Endometrial microvascular endothelial cells (primary cell): ENCODE data around the gene TIPRL. TPM values are rescaled to one million over a fixed set of nuclear protein-coding genes. Genes with fewer than 3 reads are reported as not detected.

ENCODE experiments used
- in situ Hi-C: cut with HindIII; loops from 2 replicates; pipeline ENCODE4 v1.10.0; 2017; ENCODE audit warnings: low sequenced_read_pairs, low pct_unique_long_range_greater_than_20kb; ENCODE audit errors: inconsistent ontology term
- total RNA-seq: library from RNA; depleted of rRNA; stranded (reverse); fragments of >200 nt; gene quantifications from one replicate; pipeline ENCODE4 v1.2.3, GENCODE V29; 2015; ENCODE audit errors: inconsistent ontology term

Gene TIPRL
- total RNA-seq, 1 donor from 2014 or later: 29.9 TPM

DNA sequence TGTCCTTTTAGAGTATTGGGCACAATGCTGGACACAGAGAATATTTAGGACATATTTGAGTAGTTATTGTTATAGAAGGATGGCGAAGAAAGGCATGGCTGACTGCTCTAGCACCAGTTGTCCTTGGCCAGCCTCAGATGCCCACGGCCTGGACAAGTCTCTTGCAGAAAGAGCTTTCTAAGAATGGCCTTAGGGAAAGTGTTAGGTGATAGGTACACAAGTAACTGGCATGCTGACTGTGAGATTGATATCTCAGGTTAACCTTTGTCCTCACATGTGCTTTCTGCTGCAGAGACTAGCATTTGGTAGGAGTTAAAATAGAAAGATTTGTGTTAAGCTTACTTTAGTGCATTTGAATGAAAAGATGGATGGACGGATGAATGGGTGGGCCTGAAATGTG is 57.2 kb downstream of the TIPRL start:
- in situ Hi-C loops: no loop called here

DNA sequence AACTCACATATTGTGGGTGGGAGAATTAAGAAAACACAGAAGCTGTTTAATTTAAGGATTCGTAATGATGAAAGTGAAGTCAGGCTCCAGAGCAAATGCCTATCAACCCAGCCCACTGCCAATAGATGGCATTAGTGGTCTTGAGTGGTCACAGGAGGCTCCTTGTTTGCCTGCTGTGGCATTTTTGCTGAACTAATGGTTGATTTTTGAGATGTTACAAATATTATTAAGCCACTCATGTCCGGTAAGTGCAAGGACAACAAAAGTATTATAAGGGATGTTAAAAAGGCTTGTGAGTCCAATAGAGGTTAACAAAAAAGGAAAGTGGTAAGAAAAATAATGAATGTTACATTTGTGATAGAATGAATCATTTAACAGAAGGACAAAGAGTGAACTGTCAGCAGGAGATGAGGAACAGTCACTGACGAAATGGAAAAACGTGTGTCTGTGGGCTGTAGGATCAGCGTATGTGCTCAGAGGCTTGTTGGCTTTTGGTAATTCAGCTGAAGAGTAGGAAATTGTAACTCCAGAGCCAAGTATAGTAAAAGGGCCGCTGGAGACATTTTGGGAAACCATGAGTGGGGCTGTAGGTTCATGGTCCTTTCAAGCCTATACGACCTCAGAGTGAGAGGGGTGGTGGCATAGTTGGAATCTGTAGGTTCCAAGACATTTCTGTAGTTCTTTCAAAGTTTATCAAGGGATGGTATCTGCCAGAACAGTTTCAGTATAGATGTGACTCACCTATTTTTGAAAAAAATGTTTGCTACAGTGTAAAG is 58.3 kb downstream of the TIPRL start:
- in situ Hi-C loops: no loop called here

- in situ Hi-C loops: no loop called here
Observed at GRCh38 chr1:168243198-168243597, 64.4 kb downstream of the TIPRL start.

DNA sequence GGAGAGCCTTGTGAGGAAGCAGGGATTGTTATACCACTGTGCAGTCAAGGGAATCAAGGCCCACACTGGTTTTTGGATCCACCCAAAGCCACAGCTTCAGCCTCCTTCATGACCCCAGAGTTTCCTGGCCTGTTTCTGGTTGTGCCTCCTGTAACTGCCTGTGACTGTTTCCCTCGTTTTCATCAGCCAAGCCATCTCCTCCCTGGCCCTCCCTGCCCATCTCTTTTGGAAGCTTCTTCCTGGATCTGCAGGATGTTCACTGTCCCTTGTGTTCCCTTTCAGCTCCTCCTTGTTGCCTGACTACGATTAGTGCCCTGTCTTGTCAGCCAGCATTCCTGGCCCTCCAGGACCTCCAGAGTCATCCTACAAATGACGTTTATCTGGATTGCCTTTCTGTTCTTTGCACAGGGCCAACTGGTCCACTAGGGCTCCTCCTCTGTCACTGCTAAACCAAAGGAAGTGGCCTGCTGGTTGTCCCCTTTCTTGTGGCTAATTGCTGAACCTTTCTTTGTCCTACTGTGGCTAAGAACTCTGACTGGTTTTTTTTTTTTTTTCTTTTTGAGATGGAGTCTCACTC is 65.0 kb downstream of the TIPRL start:
- in situ Hi-C loops: no loop called here

DNA sequence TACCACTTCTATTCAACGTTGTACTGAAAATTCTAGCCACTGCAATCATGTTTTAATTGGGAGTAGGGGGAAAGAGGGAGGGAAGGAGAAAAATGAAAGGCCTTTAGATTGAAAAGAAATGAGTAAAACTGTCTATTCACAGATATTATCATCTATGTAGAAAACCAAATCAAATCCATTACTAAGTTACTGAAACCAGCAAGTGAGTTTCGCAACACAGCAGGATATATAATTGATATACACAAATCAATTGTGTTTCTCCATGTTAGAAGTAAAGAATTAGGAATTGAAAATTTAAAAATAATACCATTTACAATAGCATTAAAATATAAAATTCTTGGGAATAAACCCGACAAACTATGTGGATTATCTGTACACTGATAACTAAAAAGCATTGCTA is 66.3 kb downstream of the TIPRL start:
- in situ Hi-C loops: no loop called here

- in situ Hi-C loops: no loop called here
Observed at GRCh38 chr1:168246506-168246905, 67.7 kb downstream of the TIPRL start.

Other genes with a start within 250 kb of the TIPRL start
- 38.3 TPM for gene DCAF6, start 242.3 kb upstream of the TIPRL start, total RNA-seq
- gene MPC2, start 241.9 kb upstream of the TIPRL start, total RNA-seq: 43.3 TPM
- gene GPR161, start 42.0 kb upstream of the TIPRL start, total RNA-seq: 18.9 TPM
- gene SFT2D2, start 47.0 kb downstream of the TIPRL start, total RNA-seq: 35.4 TPM
- 0.28 TPM for gene TBX19, start 101.9 kb downstream of the TIPRL start, total RNA-seq